NCI-H146 treated with DMSO at 0.1 percent for 48 hours (cell line): Measurements from ENCODE around the gene MYO7B.

Experiments used
- DNase-seq: peaks from one replicate; lab custom pipeline; 2025; ENCODE audit not compliant: unreplicated experiment; lab: John Stamatoyannopoulos, UW

MYO7B gene

DNA sequence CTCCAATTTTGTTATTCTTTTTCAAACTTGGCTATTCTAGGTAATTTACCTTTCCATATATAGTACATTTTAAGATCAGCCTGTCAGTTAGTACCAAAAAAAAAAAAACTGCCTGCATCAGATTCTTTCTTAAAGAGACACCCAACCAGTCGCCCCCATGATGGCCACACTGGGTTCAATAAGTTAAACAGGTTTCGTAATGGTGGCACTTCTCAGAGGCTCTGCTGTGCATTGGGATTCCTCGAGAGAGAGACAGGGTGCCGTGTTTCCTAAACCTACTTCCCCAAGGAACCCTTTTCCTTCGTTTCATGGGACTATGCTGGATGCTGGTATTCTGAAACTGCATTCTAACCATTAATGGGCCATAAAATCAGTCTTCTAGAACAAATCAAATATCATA, 37.4 kb downstream of the MYO7B start:
- no peak for DNase-seq

DNA sequence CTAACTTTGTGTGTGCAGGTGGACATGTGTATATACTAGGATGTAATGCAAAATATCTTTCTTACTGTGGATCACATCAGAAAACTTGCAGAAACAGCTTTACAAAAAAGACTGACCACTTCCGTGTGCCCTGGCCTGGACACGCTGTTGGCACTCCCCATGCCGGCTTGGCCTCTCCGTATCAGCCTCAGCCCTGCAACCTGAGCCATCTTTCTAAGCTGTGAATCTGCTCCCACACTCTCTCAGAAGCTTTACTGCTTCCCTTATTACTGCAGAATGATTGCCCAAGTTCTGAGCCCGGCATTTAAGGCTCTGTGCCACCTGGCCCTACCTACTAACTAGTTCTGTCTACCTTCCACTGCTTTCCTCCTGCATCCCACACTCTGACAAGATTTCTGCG, 37.8 kb downstream of the MYO7B start:
- DNase-seq: no peak

- DNase-seq: no peak
Measured at GRCh38 chr2:127573771-127574170, 38.3 kb downstream of the MYO7B start.

GRCh38 chr2:127574656-127575055, 39.2 kb downstream of the MYO7B start:
- no peak for DNase-seq

GRCh38 chr2:127575185-127575765, 39.8 kb downstream of the MYO7B start:
- no peak for DNase-seq

GRCh38 chr2:127575941-127576432, 40.5 kb downstream of the MYO7B start:
- no peak for DNase-seq

DNA sequence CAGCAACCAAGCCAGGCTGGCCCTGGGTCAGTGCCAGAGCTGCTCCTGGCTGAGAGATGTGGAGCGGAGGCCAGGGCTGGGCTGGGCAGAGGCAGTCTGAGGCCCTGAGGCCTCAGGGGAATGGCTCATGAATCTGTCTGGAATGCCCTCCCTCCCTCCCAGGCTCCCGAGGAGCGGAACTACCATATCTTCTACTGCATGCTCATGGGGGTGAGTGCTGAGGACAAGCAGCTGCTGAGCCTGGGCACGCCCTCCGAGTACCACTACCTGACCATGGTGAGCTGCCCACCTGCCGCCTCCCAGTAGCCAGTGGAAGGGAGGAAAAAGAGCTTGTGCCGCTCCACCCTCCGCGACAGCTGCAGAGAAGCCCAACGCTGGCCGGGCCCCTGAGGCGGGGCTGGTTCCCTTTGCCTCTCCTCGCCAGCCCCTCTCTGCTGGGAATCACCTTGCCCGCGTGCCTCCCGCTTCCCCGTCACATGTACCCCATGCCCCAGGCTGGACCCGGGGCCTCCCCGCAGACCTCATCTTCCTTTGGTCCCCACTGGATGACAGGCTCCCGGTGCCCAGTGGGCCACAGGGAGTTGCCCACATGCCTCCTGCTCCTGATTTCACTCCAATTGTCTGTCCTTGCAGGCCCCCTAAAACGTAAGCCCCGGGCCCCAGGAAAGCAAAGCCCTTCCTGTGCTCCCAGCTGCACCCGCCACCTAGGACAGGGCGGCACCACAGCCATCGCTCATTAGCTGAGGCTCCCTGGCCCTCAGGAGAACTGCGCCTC, 41.1 kb downstream of the MYO7B start:
- no peak for DNase-seq

DNA sequence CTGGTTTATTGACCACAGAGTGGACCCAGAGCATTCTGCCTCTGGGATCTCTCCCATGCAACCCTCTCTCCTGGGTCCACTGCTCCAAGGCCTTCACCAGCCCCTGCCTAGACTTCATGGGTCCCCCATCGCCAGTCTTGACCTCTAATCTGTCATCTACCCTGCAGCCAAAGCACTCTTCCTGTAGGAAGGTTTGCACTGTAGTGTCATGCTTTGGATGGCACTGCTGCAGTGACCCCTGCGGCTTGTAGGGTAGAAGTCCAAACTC, 41.7 kb downstream of the MYO7B start:
- no peak for DNase-seq

DNA sequence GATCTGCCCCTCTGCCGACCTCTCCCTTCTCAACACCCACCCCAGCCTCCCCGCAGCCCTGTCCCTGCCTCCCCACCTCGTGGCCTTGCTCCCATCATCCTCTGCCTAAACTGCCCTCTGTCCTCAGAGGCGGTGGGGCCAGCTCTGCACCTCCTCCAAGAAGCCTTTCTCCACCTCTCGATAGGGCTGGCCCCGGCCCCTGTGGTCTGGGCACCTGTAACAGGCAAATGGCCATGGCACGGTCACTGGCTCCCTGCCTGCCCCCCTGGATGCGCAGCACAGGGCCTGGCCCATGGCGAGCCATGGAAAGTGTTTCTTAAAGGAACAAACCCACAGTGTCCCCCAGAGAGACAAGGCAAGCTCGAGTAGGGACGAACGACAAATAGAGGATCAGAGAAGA, 42.0 kb downstream of the MYO7B start:
- no peak for DNase-seq

GRCh38 chr2:127577973-127578372, 42.5 kb downstream of the MYO7B start:
- no peak for DNase-seq

DNA sequence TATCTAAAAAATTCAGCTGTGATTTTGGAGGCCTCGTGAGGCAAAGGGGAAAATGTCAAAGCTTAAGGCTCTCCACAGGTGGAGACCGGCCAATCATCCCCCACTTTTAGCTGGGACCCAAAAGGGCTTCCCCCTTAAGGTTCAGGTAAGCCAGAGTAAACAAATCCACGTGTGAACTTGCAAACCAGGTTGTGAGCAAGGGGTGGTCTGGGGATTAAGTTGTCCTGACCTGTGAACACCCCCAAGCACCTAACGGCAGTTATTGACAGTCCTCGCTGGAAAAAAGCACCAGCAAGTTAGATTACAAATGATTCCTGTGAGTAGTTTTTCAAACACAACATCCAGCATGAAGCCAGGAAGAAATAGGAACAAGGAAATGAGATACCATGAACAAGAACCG, 42.9 kb downstream of the MYO7B start:
- DNase-seq: no peak

DNA sequence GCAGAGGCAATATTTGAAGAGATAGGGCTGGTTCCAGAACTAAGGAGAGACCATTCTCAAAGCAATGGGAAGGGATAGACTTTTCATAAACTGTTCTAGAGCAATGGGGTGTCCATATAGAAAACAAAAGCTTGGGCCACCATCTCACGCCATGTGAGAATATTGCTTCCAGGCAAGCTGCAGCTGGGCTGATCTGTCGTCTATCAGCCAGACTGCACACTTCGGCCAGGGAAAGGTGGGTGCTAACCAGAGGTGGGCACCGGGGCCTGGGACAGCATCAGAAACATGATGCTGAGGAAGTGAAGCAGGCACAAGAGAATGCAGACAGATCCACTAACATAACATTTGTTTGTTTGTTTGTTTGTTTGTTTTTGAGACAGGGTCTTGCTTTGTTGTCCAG, 43.7 kb downstream of the MYO7B start:
- DNase-seq: no peak

DNA sequence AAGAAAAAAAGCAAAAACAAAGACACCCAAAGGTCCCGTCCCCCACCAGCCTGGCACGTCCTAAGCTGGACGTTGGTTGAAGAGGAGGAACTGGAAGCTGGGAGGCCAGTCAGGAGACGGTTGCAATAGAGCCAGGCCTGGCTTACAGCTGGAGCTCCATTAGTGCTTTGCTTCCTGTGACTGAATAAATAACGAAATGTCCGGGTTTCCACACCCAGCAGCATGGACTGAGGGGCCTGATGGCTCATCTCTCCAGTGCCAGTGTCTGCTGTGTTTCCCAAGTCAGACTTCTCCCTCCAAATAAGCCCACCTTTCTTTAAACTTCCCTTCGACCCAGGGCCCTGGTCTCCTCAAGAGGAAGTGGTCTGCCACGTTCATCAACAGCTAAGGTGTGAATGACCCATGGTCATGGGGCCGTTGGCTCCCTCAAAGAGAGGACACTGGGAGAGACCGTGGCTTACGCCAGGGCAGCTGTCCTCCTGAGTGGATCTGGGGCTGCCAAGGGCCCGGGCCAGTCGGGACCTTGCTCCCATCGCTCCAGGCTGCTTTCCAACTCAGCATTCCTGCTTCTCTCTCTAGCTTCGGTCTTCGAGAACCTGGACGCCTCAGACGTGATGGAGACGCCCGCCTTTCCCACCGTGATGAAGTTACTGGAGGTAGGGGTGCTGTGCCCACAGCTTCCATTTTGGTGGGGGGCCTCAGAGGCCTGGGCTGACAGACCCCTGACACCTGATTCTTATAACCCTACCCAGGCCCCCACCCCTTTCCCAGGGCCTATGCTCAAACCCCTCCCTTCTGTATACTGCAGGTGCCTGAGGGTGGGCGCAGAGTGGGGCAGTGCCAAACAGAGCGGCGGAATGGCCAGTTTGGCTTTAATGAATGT, 44.9 kb downstream of the MYO7B start:
- DNase-seq: no peak

GRCh38 chr2:127581050-127581345, 45.5 kb downstream of the MYO7B start:
- no peak for DNase-seq

- no peak for DNase-seq
Measured at GRCh38 chr2:127581516-127582490, 46.3 kb downstream of the MYO7B start.

GRCh38 chr2:127582863-127583861, 47.7 kb downstream of the MYO7B start:
- no peak for DNase-seq

DNA sequence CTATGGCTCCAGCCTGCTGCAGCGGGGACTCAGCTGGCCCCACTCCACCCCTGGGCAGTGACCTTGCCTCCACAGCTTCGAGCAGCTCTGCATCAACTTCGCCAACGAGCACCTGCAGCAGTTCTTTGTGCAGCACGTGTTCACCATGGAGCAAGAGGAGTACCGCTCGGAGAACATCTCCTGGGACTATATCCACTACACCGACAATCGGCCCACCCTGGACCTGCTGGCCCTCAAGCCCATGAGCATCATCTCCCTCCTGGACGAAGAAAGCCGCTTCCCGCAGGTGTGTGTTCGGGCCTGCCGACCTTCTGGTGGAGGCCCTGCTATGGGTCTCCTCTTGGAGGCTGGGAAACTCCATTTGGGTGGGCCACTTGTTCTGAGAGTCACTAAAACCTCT, 48.6 kb downstream of the MYO7B start:
- DNase-seq: no peak

GRCh38 chr2:127584516-127585033, 49.1 kb downstream of the MYO7B start:
- DNase-seq: no peak

- no peak for DNase-seq
Measured at GRCh38 chr2:127585270-127585807, 49.9 kb downstream of the MYO7B start.
